Effector CD4-positive, alpha-beta T cell (primary cell): ENCODE results near the gene JUN.

ENCODE experiments used
- DNase-seq: peaks from one replicate; pipeline ENCODE4 v3.0.0-alpha.2; 2020

The JUN gene

GRCh38 chr1:58755468-58755872 is 28.4 kb downstream of the JUN start:
- DNase-seq = peak; percentile 31

GRCh38 chr1:58754683-58755467 is 29.0 kb downstream of the JUN start:
- no peak for DNase-seq

- DNase-seq = no peak
Observed at GRCh38 chr1:58754073-58754613, 29.7 kb downstream of the JUN start.

- DNase-seq = no peak
Observed at GRCh38 chr1:58753431-58753866, 30.4 kb downstream of the JUN start.

- DNase-seq = no peak
Observed at GRCh38 chr1:58749646-58750045, 34.2 kb downstream of the JUN start.

- DNase-seq = no peak
Observed at GRCh38 chr1:58748666-58749065, 35.2 kb downstream of the JUN start.

GRCh38 chr1:58746757-58747156 is 37.1 kb downstream of the JUN start:
- DNase-seq = no peak

GRCh38 chr1:58746182-58746581 is 37.7 kb downstream of the JUN start:
- no peak for DNase-seq

GRCh38 chr1:58745666-58746065 is 38.2 kb downstream of the JUN start:
- DNase-seq = no peak

- no peak for DNase-seq
Observed at GRCh38 chr1:58745117-58745516, 38.7 kb downstream of the JUN start.

- no peak for DNase-seq
Observed at GRCh38 chr1:58741678-58742553, 41.9 kb downstream of the JUN start.

- peak; percentile 36 for DNase-seq
Observed at GRCh38 chr1:58739856-58740466, 43.9 kb downstream of the JUN start.

- no peak for DNase-seq
Observed at GRCh38 chr1:58738876-58739275, 45.0 kb downstream of the JUN start.

- DNase-seq = no peak
Observed at GRCh38 chr1:58735586-58735985, 48.3 kb downstream of the JUN start.

- DNase-seq = no peak
Observed at GRCh38 chr1:58734630-58735029, 49.2 kb downstream of the JUN start.

- no peak for DNase-seq
Observed at GRCh38 chr1:58732087-58732775, 51.6 kb downstream of the JUN start.
